ENCODE measurements around the gene TMC5.

- TF ChIP-seq CTCF (IDR thresholded peaks at IDR 0.05 in 4 of 5, conservative IDR thresholded peaks at IDR 0.05 in 1 of 5) (no peak), POLR2A (IDR thresholded peaks at IDR 0.05) (no peak)
These were observed 39.2 kb upstream of the TMC5 start for GRCh38 chr16:19378511-19378910.

All from gastrocnemius medialis (tissue), 4 donors.